Right ventricle myocardium inferior (tissue), 1 donor: ENCODE results near the gene SMAD7. TPM values are rescaled to one million over a fixed set of nuclear protein-coding genes. Genes with fewer than 3 reads are reported as not detected.

Experiments used
- ATAC-seq: fragments of 200-7000 bp; cut with Tn5 transposase; one replicate; pipeline ENCODE4 v1.9.1; 2020; ENCODE audit warnings: mild to moderate bottlenecking, moderate library complexity
- DNase-seq: peaks from one replicate; pipeline ENCODE4 v3.0.0; 2021; ENCODE audit errors: missing footprints
- intact Hi-C: fragments of 100-400 bp; cut with DNase I; formaldehyde crosslinking; loops from one replicate; pipeline ENCODE4 v1.11.0; 2022
- total RNA-seq: library from RNA; stranded (reverse); fragmentation: NEBNext Ultra II Directional; extraction: Animal tissue kit (Norgen Biotek cat#: 25700); gene quantifications from one replicate; pipeline ENCODE4 v1.2.1, GENCODE V29; 2021
- donor health status: DM: no; HTN: yes; CAD: no; lungs with severe emphysema.

SMAD7 gene
- total RNA-seq, 1 donor from 2014 or later = 12.0 TPM

- ATAC-seq = no peak
- intact Hi-C loops = no loop called here
- no peak for DNase-seq
Measured at GRCh38 chr18:48963586-48964470, 13.1 kb upstream of the SMAD7 start.

- ATAC-seq (no peak), DNase-seq (no peak)
- intact Hi-C loops = no loop called here
Measured at GRCh38 chr18:48962994-48963561, 12.3 kb upstream of the SMAD7 start.

GRCh38 chr18:48962252-48962993 is 11.7 kb upstream of the SMAD7 start:
- DNase-seq (no peak), ATAC-seq (no peak)
- intact Hi-C loops = no loop called here

- intact Hi-C loops = no loop called here
- ATAC-seq (no peak), DNase-seq (no peak)
Measured at GRCh38 chr18:48961547-48961946, 10.8 kb upstream of the SMAD7 start.

GRCh38 chr18:48959921-48960920 is 9.5 kb upstream of the SMAD7 start:
- intact Hi-C loops = no loop called here
- no peak for DNase-seq
- ATAC-seq = no peak

- DNase-seq = no peak
- intact Hi-C loops = no loop called here
- no peak for ATAC-seq
Measured at GRCh38 chr18:48959551-48959920, 8.8 kb upstream of the SMAD7 start.

- DNase-seq (no peak), ATAC-seq (no peak)
- intact Hi-C loops = no loop called here
Measured at GRCh38 chr18:48958951-48959350, 8.2 kb upstream of the SMAD7 start.

GRCh38 chr18:48957616-48958015 is 6.9 kb upstream of the SMAD7 start:
- ATAC-seq (no peak), DNase-seq (no peak)
- intact Hi-C loops = no loop called here

- ATAC-seq (no peak), DNase-seq (no peak)
- intact Hi-C loops = no loop called here
Measured at GRCh38 chr18:48957136-48957535, 6.4 kb upstream of the SMAD7 start.

GRCh38 chr18:48956356-48956755 is 5.6 kb upstream of the SMAD7 start:
- ATAC-seq (no peak), DNase-seq (no peak)

GRCh38 chr18:48955830-48956261 is 5.1 kb upstream of the SMAD7 start:
- DNase-seq = no peak
- ATAC-seq = no peak
- intact Hi-C loops = no loop called here

More at GRCh38 chr18:48956356-48956755, 5.6 kb upstream of the SMAD7 start:
- intact Hi-C loops = no loop called here

GRCh38 chr18:48954886-48955819 is 4.4 kb upstream of the SMAD7 start:
- no peak for ATAC-seq
- intact Hi-C loops = loop anchor here (5.0 kb wide), 1 partner anchor 222 kb away; no protein-coding TSS in a partner anchor

GRCh38 chr18:48953104-48953706 is 2.4 kb upstream of the SMAD7 start:
- no peak for ATAC-seq
- peak; percentile 72 for DNase-seq
- intact Hi-C loops = loop anchor here (2.0 to 5.0 kb wide), 4 partner anchors 22 to 272 kb away; no protein-coding TSS in a partner anchor

More at GRCh38 chr18:48954886-48955819, 4.4 kb upstream of the SMAD7 start:
- no peak for DNase-seq

GRCh38 chr18:48952287-48953103 is 1.7 kb upstream of the SMAD7 start:
- DNase-seq (peak; percentile 92), ATAC-seq (peak; percentile 83)
- intact Hi-C loops = loop anchor here (2.0 to 5.0 kb wide), 4 partner anchors 22 to 272 kb away; no protein-coding TSS in a partner anchor

GRCh38 chr18:48951448-48952286 is 902 bp upstream of the SMAD7 start:
- DNase-seq = peak; percentile 96
- intact Hi-C loops = loop anchor here (2.0 to 5.0 kb wide), 4 partner anchors 23 to 271 kb away; no protein-coding TSS in a partner anchor
- peak; percentile 81 for ATAC-seq
